ENCODE measurements around the gene SMLR1.

- TF ChIP-seq ZKSCAN8 (CRISPR knock-in tag; IDR thresholded peaks at IDR 0.05): no peak
- no peak for TF ChIP-seq ZBTB11 (CRISPR knock-in tag; IDR thresholded peaks at IDR 0.05)
- TF ChIP-seq HOXB6 (CRISPR knock-in tag; IDR thresholded peaks at IDR 0.05; ENCODE audit: borderline replicate concordance): no peak
- TF ChIP-seq ETV6 (IDR thresholded peaks at IDR 0.05; ENCODE audit: borderline replicate concordance in 1 of 2, low read depth in 2 of 2, low read length in 1 of 2): no peak
- no peak for TF ChIP-seq ETV6 (CRISPR knock-in tag; IDR thresholded peaks at IDR 0.05; ENCODE audit: borderline replicate concordance)
Observed at GRCh38 chr6:130869681-130870080, 42.5 kb downstream of the SMLR1 start.

Data from K562 (cell line).